PC-3 (cell line): ENCODE measurements around the gene HTD2. TPM values are rescaled to one million over a fixed set of nuclear protein-coding genes. Genes with fewer than 3 reads are reported as not detected.
A peak's percentile ranks its signal among the peaks of the same experiment; 100 is the strongest.

ENCODE experiments used
- ATAC-seq: fragments of 200-7000 bp; cut with Tn5 transposase; 2 replicates; pipeline ENCODE4 v1.9.1; 2020; ENCODE audit warnings: mild to moderate bottlenecking, moderate library complexity
- BruUV-seq: library from RNA; stranded (reverse); fragments of 400-500 nt; replicated peaks from 2 replicates; lab custom pipeline; 2021; lab: Mats Ljungman, UMichigan
- CTCF ChIA-PET: fragments of 300-600 bp; sonication (Branson Sonifier 250); formaldehyde crosslinking; loops from one replicate; lab custom pipeline; 2022; ENCODE audit warnings: antibody characterized with exemption; lab: Charles Lee
- POLR2A ChIA-PET: fragments of 300-600 bp; sonication (Branson Sonifier 250); formaldehyde crosslinking; loops from one replicate; lab custom pipeline; 2022; ENCODE audit warnings: antibody characterized with exemption; ENCODE audit not compliant: unreplicated experiment; lab: Charles Lee
- DNase-seq: peaks from one replicate; pipeline ENCODE4 v3.0.0-alpha.2; 2015
- H2AFZ ChIP-seq: fragments of 300-600 bp; sonication (generic); 2 replicates; pipeline ENCODE4 v1.6.0; 2016; ENCODE audit warnings: antibody characterized with exemption, low read length
- H3F3A ChIP-seq: fragments of 300-600 bp; sonication (generic); one replicate; pipeline ENCODE4 v1.6.0; 2017; ENCODE audit warnings: antibody characterized with exemption, low read length, control low read depth, mild to moderate bottlenecking; ENCODE audit not compliant: unreplicated experiment
- H3K27ac ChIP-seq: fragments of 300-600 bp; sonication (generic); 2 replicates; pipeline ENCODE4 v1.5.1; 2016; ENCODE audit warnings: mild to moderate bottlenecking, low read length
- H3K27me3 ChIP-seq: fragments of 300-600 bp; sonication (generic); 2 replicates; pipeline ENCODE4 v1.6.1; 2016; ENCODE audit warnings: low read length, mixed read lengths
- H3K36me3 ChIP-seq: fragments of 300-600 bp; sonication (generic); 2 replicates; pipeline ENCODE4 v1.6.1; 2016; ENCODE audit warnings: low read depth, mixed run types, low read length, mixed read lengths
- H3K4me1 ChIP-seq: fragments of 300-600 bp; sonication (generic); 2 replicates; pipeline ENCODE4 v1.5.1; 2016; ENCODE audit warnings: low read length; ENCODE audit not compliant: insufficient read depth
- H3K4me2 ChIP-seq: fragments of 300-600 bp; sonication (generic); 2 replicates; pipeline ENCODE4 v1.6.0; 2016; ENCODE audit warnings: low read length
- H3K4me3 ChIP-seq: fragments of 300-600 bp; sonication (generic); 2 replicates; pipeline ENCODE4 v1.5.1; 2016; ENCODE audit warnings: mild to moderate bottlenecking, low read length, mixed read lengths
- H3K79me2 ChIP-seq: fragments of 300-600 bp; sonication (generic); 2 replicates; pipeline ENCODE4 v1.6.1; 2017; ENCODE audit warnings: low read length, mixed read lengths
- H3K9ac ChIP-seq: fragments of 300-600 bp; sonication (generic); 2 replicates; pipeline ENCODE4 v1.6.0; 2016; ENCODE audit warnings: mild to moderate bottlenecking, low read length
- H3K9me2 ChIP-seq: fragments of 300-600 bp; sonication (generic); replicated peaks from 2 replicates; pipeline ENCODE4 v1.6.1; 2016; ENCODE audit warnings: mixed run types, low read length, mixed read lengths
- H3K9me3 ChIP-seq: fragments of 300-600 bp; sonication (generic); 2 replicates; pipeline ENCODE4 v1.6.1; 2016; ENCODE audit warnings: low read length, mixed read lengths
- H4K20me1 ChIP-seq: fragments of 300-600 bp; sonication (generic); 2 replicates; pipeline ENCODE4 v1.6.1; 2016; ENCODE audit warnings: low read length, mixed read lengths
- EZH2 ChIP-seq: fragments of 300-600 bp; sonication (generic); IDR thresholded peaks from one replicate; pipeline ENCODE4 v1.6.1; 2017; ENCODE audit warnings: antibody characterized with exemption, mild to moderate bottlenecking, low read length; ENCODE audit not compliant: unreplicated experiment
- EZH2phosphoT487 ChIP-seq: fragments of 300-600 bp; sonication (generic); IDR thresholded peaks from 2 replicates; pipeline ENCODE4 v1.6.1; 2018; ENCODE audit warnings: mild to moderate bottlenecking, antibody characterized with exemption, low read length, borderline replicate concordance
- intact Hi-C: fragments of 100-400 bp; cut with micrococcal nuclease; formaldehyde crosslinking; loops from 2 replicates; pipeline ENCODE4 v1.9.0; 2023
- total RNA-seq: library from RNA; depleted of rRNA; stranded (reverse); fragments of >200 nt; gene quantifications from 2 replicates; pipeline ENCODE4 v1.2.3, GENCODE V29; 2014
- TF ChIP-seq, protein P1 (sequence below): fragments of 300-600 bp; sonication (generic); conservative IDR thresholded peaks from 2 replicates; pipeline ENCODE4 v1.5.1; 2017; ENCODE audit warnings: antibody characterized with exemption, low read depth, mild to moderate bottlenecking, low read length

The HTD2 gene
- total RNA-seq, 1 experiment from 2014 or later = 6.9 TPM

DNA sequence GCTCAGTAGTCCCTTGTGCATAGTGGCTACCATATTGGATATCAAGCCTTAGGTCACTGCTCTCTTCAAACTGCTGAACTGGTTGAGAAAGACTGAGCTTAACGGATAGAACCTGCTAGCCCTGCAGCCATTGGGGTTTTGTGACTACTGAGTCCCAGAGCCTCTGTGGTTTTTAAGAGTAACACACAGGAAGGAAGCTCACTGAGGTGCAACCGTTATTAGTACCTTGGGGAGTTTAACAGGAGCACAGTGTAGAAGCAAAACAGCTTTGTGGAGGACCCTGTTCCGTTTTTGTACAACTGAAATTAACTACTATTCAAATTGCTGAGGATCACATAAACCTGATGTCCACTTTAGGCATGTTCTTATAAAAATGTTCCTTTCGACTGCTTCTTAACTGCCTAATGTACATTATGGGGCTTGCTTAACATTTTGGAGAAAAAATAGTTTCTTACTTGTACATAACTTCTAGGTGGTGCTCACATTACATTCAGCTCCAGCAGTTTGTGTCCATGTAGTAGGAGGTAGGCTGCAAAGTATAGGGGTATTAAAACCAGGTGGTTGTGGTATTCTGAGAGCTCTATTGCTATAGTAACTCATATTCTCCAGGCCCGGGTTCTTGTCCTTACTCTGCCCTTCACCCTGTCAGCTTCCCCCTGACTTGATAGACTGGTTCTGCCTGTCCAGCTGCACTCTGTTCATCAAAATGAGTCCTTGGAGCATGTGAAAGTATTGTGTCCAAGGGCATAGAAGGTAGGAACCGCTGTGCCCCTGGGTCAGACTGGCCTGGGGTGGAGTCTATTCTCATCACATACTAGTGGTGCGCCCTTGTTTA is 43.7 kb downstream of the HTD2 start:
- Histone ChIP-seq H3K4me1 (peaks cover 16% of the 10 kb centered on the region), H3K4me2 (0 out of 2 replicates have a peak overlapping the region, but pooled peaks have one; percentile 7), H3K9ac (no peak overlapping the region), H3K9me3 (no peaks in the 10 kb centered on the region), H3K9me2 (no peaks in the 10 kb centered on the region), H4K20me1 (no peaks in the 10 kb centered on the region), H3K4me3 (no peak overlapping the region), H3K27ac (no peak overlapping the region), H3K27me3 (no peaks in the 10 kb centered on the region), H3K36me3 (no peaks in the 10 kb centered on the region), H3K79me2 (no peaks in the 10 kb centered on the region), H3F3A (no peaks in the 10 kb centered on the region), H2AFZ (no peak overlapping the region)
- intact Hi-C loops = no loop called here
- ATAC-seq (no peak), DNase-seq (peak; percentile 22)
- ChIA-PET POLR2A (interaction anchor here (0.6 kb wide), 1 partner anchor 98 kb away, joined by 3 read pairs; no protein-coding TSS in a partner anchor), CTCF (no interaction called here)
- no TSS peak for BruUV-seq
- no peak for TF ChIP-seq EZH2
- TF ChIP-seq EZH2phosphoT487 = no peak
- TF ChIP-seq, protein P1, sequence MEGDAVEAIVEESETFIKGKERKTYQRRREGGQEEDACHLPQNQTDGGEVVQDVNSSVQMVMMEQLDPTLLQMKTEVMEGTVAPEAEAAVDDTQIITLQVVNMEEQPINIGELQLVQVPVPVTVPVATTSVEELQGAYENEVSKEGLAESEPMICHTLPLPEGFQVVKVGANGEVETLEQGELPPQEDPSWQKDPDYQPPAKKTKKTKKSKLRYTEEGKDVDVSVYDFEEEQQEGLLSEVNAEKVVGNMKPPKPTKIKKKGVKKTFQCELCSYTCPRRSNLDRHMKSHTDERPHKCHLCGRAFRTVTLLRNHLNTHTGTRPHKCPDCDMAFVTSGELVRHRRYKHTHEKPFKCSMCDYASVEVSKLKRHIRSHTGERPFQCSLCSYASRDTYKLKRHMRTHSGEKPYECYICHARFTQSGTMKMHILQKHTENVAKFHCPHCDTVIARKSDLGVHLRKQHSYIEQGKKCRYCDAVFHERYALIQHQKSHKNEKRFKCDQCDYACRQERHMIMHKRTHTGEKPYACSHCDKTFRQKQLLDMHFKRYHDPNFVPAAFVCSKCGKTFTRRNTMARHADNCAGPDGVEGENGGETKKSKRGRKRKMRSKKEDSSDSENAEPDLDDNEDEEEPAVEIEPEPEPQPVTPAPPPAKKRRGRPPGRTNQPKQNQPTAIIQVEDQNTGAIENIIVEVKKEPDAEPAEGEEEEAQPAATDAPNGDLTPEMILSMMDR = no peak

DNA sequence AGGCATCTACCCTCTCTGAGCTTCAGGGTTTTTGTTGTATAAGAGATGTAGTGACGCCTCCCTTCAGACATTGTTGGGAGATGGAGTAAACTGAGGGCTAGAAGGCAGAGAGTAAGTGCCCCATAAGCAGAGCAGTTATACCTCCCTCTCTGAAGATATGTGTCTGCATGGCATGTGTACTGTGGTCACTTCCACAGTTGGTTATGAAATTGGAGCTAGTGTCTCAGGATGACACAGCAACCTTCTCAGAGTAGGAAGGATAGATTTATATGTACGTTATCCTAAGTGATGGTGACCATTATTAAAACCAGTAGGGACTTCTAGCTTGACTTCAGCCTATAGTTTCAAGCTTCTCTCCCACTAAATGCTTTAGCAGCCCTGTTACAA is 44.3 kb downstream of the HTD2 start:
- ChIA-PET POLR2A (interaction anchor here (0.6 kb wide), 2 partner anchors 14 to 24 kb away, joined by 5 to 6 read pairs; no protein-coding TSS in a partner anchor), CTCF (no interaction called here)
- Histone ChIP-seq H3K9me2 (no peaks in the 10 kb centered on the region), H3K4me1 (peaks cover 16% of the 10 kb centered on the region), H3K27me3 (no peaks in the 10 kb centered on the region), H3K9ac (no peak overlapping the region), H3K9me3 (no peaks in the 10 kb centered on the region), H3K4me2 (0 out of 2 replicates have a peak overlapping the region, but pooled peaks have one; percentile 7), H4K20me1 (no peaks in the 10 kb centered on the region), H3K27ac (no peak overlapping the region), H3K4me3 (no peak overlapping the region), H2AFZ (no peak overlapping the region), H3F3A (no peaks in the 10 kb centered on the region), H3K79me2 (no peaks in the 10 kb centered on the region), H3K36me3 (no peaks in the 10 kb centered on the region)
- BruUV-seq = no TSS peak
- intact Hi-C loops = no loop called here
- ATAC-seq = peak; percentile 46; the same call in 1 of the 2 replicates
- TF ChIP-seq, protein P1 = no peak
- DNase-seq = peak; percentile 34

DNA sequence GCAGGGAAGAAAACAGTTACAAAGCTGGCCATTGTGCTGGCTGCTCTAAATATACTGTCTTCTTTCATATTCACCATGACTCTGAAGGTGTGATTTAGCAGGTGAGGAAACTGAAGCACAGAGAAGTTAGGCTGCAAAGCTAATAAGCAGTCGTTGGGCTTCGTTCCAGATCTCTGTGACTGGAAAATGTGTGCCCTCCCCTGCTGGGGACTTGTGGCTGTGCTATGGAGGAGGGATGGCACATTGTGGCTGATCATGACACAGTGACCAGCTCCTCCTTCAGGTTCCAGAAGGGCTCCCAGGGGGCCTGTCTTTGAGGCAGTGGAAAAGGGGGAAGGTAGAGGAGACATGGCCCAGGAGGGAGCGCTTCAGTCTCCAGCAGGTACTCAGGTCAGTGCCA is 45.6 kb downstream of the HTD2 start:
- intact Hi-C loops = no loop called here
- Histone ChIP-seq H2AFZ (no peak overlapping the region), H3K9me3 (no peaks in the 10 kb centered on the region), H3K9ac (no peak overlapping the region), H3K4me2 (no peak overlapping the region), H3K4me1 (peaks cover 9% of the 10 kb centered on the region), H3K36me3 (no peaks in the 10 kb centered on the region), H3K79me2 (no peaks in the 10 kb centered on the region), H3K27ac (no peak overlapping the region), H3K9me2 (no peaks in the 10 kb centered on the region), H4K20me1 (no peaks in the 10 kb centered on the region), H3K27me3 (no peaks in the 10 kb centered on the region), H3K4me3 (no peak overlapping the region), H3F3A (no peaks in the 10 kb centered on the region)
- DNase-seq (no peak), ATAC-seq (no peak; the same call in 1 of the 2 replicates)
- BruUV-seq = no TSS peak
- POLR2A ChIA-PET = no interaction called here
- TF ChIP-seq EZH2phosphoT487 = no peak
- TF ChIP-seq, protein P1 = no peak
- TF ChIP-seq EZH2 = no peak
- CTCF ChIA-PET = no interaction called here
